HL-60 (cell line): Measurements from ENCODE around the gene HABP2.

ENCODE experiments used
- DNase-seq, 2 experiments: peaks; one replicate each; pipeline ENCODE4 v3.0.0-alpha.2; 2010 to 2020; ENCODE audit warnings: low read depth in 1 of 2, low spot score in 1 of 2
- H3K27ac ChIP-seq: fragments of 250-450 bp; sonication (Bioruptor Pico); replicated peaks from 2 replicates; pipeline ENCODE4 v1.5.1; 2020; ENCODE audit warnings: mild to moderate bottlenecking, moderate library complexity
- H3K27me3 ChIP-seq: fragments of 250-450 bp; sonication (Bioruptor Pico); 2 replicates; pipeline ENCODE4 v1.5.1; 2021; ENCODE audit warnings: mild to moderate bottlenecking, moderate library complexity; ENCODE audit not compliant: insufficient read depth, poor library complexity, severe bottlenecking
- H3K4me3 ChIP-seq: replicated peaks from 2 replicates; pipeline ENCODE4 v1.5.1; 2011; ENCODE audit warnings: mild to moderate bottlenecking, control low read depth, low read length; ENCODE audit not compliant: insufficient read depth
- CTCF ChIP-seq: IDR thresholded peaks from one replicate; pipeline ENCODE4 v1.5.1; 2011; ENCODE audit warnings: low read length, control low read depth, inconsistent platforms; ENCODE audit not compliant: insufficient read depth
- GABPA ChIP-seq: IDR thresholded peaks from 2 replicates; pipeline ENCODE4 v1.6.1; 2012; ENCODE audit warnings: low read depth
- POLR2AphosphoS5 ChIP-seq: IDR thresholded peaks from 2 replicates; pipeline ENCODE4 v1.6.1; 2012; ENCODE audit warnings: low read depth
- SPI1 ChIP-seq: IDR thresholded peaks from 2 replicates; pipeline ENCODE4 v1.6.1; 2012; ENCODE audit warnings: low read depth, mild to moderate bottlenecking, borderline replicate concordance
- TF ChIP-seq, protein P1 (sequence below): IDR thresholded peaks from 2 replicates; pipeline ENCODE4 v1.6.1; 2012; ENCODE audit warnings: low read depth; ENCODE audit not compliant: insufficient replicate concordance

Gene HABP2

DNA sequence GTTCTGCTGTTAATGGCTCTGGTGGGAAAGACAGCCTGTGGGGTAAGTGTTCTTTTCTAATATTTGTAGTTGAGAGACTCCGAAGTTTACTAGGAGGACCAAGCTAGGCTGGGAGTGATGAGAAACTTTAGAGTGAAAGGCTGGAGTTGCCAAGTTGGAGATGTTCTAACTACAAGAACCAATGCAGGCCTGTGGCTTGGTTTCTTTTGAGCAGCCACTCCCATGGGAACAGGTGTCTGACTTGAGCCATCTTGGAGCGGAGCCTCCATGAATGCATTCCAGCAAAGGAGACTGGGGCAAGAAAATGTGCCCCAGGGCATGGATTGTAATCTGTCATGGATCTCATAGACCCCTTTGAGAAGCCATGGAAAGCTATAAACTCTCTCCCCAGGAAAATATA is 296 bp downstream of the HABP2 start:
- no peak overlapping the region for H3K4me3 ChIP-seq
- H3K27ac ChIP-seq: no peak overlapping the region
- DNase-seq: no peak
- TF ChIP-seq GABPA (no peak), POLR2AphosphoS5 (no peak), CTCF (no peak), SPI1 (no peak)
- TF ChIP-seq, protein P1, sequence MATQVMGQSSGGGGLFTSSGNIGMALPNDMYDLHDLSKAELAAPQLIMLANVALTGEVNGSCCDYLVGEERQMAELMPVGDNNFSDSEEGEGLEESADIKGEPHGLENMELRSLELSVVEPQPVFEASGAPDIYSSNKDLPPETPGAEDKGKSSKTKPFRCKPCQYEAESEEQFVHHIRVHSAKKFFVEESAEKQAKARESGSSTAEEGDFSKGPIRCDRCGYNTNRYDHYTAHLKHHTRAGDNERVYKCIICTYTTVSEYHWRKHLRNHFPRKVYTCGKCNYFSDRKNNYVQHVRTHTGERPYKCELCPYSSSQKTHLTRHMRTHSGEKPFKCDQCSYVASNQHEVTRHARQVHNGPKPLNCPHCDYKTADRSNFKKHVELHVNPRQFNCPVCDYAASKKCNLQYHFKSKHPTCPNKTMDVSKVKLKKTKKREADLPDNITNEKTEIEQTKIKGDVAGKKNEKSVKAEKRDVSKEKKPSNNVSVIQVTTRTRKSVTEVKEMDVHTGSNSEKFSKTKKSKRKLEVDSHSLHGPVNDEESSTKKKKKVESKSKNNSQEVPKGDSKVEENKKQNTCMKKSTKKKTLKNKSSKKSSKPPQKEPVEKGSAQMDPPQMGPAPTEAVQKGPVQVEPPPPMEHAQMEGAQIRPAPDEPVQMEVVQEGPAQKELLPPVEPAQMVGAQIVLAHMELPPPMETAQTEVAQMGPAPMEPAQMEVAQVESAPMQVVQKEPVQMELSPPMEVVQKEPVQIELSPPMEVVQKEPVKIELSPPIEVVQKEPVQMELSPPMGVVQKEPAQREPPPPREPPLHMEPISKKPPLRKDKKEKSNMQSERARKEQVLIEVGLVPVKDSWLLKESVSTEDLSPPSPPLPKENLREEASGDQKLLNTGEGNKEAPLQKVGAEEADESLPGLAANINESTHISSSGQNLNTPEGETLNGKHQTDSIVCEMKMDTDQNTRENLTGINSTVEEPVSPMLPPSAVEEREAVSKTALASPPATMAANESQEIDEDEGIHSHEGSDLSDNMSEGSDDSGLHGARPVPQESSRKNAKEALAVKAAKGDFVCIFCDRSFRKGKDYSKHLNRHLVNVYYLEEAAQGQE: no peak
- peaks cover 3% of the 10 kb centered on the region for H3K27me3 ChIP-seq

- H3K4me3 ChIP-seq: no peak overlapping the region
- DNase-seq: no peak
- H3K27ac ChIP-seq: no peak overlapping the region
- peaks cover 6% of the 10 kb centered on the region for H3K27me3 ChIP-seq
- TF ChIP-seq GABPA (no peak), POLR2AphosphoS5 (no peak), CTCF (no peak), SPI1 (no peak)
- TF ChIP-seq, protein P1: no peak
These were observed 1.4 kb downstream of the HABP2 start for GRCh38 chr10:113554214-113554613.

DNA sequence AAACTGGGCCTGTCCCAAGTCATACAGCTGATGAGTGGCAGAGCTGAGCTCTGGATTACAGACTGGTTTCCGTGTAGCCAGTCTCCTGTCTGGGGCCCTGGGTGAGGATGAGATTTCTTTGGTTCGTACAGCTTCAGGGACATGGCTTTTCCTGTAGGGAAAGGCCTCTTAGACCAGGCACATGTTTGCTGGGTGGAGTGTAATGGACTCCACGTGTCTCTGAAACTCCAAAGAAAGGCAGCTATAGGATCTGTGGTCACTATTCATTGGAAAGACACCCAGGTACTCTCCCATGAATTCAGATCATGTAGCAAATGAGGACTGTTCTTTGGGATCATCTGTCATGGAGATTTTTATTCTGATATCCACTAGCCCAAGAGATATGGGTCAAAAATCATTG is 2.4 kb downstream of the HABP2 start:
- peaks cover 6% of the 10 kb centered on the region for H3K27me3 ChIP-seq
- TF ChIP-seq GABPA: no peak
- TF ChIP-seq POLR2AphosphoS5: no peak
- no peak for TF ChIP-seq CTCF
- TF ChIP-seq, protein P1: no peak
- no peak for TF ChIP-seq SPI1
- DNase-seq: no peak
- H3K27ac ChIP-seq: no peak overlapping the region
- no peak overlapping the region for H3K4me3 ChIP-seq
